Measurements from ENCODE around the gene ANKRD40CL.

Gene ANKRD40CL

DNA sequence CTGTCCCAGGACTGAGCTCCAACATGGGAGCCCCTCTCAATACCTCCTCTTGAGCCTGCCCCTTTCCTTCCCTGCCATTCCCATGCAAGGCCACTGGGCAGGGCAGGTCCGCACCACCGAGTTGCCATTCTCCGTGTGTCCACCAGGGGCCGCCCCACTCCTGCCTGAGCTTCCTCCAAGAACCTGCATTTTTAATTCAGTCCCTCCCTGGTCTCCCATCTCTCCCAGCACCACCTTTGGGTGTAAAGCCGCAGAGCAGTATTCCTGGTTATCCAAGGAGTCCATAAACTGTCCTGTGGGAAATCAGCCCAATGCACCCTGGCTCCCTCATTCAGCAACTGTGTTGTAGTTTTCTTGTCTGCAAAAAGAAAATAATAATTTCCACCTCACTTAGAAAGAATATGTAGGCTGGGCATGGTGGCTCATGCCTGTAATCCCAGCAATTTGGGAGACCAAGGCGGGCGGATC, 15.9 kb upstream of the ANKRD40CL start:
- TF ChIP-seq, protein P1, sequence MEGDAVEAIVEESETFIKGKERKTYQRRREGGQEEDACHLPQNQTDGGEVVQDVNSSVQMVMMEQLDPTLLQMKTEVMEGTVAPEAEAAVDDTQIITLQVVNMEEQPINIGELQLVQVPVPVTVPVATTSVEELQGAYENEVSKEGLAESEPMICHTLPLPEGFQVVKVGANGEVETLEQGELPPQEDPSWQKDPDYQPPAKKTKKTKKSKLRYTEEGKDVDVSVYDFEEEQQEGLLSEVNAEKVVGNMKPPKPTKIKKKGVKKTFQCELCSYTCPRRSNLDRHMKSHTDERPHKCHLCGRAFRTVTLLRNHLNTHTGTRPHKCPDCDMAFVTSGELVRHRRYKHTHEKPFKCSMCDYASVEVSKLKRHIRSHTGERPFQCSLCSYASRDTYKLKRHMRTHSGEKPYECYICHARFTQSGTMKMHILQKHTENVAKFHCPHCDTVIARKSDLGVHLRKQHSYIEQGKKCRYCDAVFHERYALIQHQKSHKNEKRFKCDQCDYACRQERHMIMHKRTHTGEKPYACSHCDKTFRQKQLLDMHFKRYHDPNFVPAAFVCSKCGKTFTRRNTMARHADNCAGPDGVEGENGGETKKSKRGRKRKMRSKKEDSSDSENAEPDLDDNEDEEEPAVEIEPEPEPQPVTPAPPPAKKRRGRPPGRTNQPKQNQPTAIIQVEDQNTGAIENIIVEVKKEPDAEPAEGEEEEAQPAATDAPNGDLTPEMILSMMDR (IDR thresholded peaks at IDR 0.05; ENCODE audit: control insufficient read depth, insufficient read depth, low read depth, low read length, missing control alignments) = peak; percentile 99
- no peak overlapping the region for H3K4me3 ChIP-seq (ENCODE audit: control insufficient read depth, low read depth, low read length)
- DNase-seq (ENCODE audit: low read depth) = peak; percentile 42

DNA sequence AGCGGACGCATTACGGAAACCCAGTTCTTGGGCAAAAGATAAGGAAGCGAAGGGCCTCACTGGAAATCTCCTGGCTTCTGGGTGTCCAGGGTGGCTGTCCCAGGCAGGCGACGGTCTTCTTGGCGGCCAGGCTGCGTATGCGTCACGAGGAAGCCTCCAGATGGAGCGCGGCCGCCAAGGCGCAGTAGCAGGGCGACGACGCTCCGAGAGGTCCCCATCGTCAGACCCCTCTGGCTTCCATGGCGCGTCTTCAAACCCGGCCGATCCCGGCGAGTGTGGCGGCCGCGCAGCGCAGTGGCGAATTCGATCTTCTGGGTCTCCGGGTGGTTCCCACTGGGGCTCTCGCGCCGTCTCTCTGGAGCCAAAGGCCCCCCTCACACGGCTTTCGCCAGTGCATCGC, 13.8 kb upstream of the ANKRD40CL start:
- peak overlapping the region; percentile 27 for H3K4me3 ChIP-seq (ENCODE audit: control insufficient read depth, low read depth, low read length)
- TF ChIP-seq, protein P1 (IDR thresholded peaks at IDR 0.05; ENCODE audit: control insufficient read depth, insufficient read depth, low read depth, low read length, missing control alignments) = no peak
- DNase-seq (ENCODE audit: low read depth) = no peak

DNA sequence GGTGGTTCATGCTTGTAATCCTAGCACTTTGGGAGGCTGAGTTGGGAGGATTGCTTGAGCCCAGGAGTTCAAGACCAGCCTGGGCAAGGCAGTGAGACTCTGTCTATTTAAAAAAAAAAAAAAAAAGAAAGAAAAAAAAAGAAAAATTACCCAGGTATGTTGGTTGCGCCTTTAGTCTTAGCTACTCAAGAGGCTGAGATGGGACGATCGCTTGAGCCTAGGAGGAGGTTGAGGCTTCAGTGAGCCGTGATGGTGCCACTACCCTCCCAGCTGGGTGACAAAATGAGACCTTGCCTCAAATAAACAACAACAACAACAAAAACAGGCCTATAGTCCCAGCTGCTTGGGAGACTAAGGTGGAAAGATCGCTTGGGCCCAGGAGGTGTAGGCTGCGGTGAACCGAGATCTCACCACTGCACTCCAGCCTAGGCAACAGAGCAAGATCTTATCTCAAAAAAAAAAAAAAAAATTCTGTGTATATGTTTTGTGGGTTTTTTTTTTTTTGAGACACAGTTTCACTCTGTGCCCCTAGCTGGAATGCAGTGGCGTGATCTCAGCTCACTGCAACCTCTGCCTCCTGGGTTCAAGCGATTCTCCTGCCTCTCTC, 12.5 kb upstream of the ANKRD40CL start:
- TF ChIP-seq, protein P1 (IDR thresholded peaks at IDR 0.05; ENCODE audit: control insufficient read depth, insufficient read depth, low read depth, low read length, missing control alignments) = no peak
- no peak for DNase-seq (ENCODE audit: low read depth)
- no peak overlapping the region for H3K4me3 ChIP-seq (ENCODE audit: control insufficient read depth, low read depth, low read length)

DNA sequence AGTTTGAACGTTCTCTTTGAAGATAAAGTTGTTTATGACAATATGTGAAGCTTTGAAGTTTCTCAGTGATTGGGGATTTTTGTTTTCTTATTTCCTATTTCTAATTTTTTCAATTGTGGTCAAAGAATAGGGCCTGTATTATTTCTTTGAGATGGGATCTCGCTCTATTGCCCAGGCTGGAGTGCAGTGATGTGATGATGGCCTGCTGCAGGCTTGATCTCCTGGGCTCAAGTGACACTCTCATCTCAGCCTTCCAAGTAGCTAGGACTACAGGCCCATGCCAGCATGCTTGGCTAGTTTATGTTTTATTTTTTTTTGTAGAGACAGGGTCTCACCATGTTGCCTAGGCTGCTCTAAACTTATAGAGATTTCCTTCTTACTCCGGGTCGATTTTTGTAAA, 11.7 kb upstream of the ANKRD40CL start:
- no peak overlapping the region for H3K4me3 ChIP-seq (ENCODE audit: control insufficient read depth, low read depth, low read length)
- DNase-seq (ENCODE audit: low read depth) = no peak
- TF ChIP-seq, protein P1 (IDR thresholded peaks at IDR 0.05; ENCODE audit: control insufficient read depth, insufficient read depth, low read depth, low read length, missing control alignments) = no peak

DNA sequence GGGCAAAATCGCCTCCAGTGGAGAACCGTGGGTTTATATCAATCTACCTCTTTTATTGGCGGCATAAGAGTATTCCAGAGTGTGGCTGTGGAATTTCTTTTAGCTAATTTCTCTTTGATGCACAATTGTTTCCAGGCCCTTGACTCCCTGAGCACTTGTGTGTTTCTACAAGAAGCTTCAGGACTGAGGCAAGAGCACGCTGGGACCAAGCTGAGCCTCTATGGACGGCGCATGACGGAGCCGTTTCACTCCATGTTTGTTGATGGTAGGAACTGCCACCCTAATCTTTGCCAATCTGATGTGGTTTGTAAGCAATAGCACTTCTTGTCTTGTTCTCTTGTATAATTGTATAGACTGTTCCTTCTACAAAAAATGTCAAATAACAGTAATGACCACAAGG, 11.2 kb upstream of the ANKRD40CL start:
- H3K4me3 ChIP-seq (ENCODE audit: control insufficient read depth, low read depth, low read length) = no peak overlapping the region
- DNase-seq (ENCODE audit: low read depth) = no peak
- TF ChIP-seq, protein P1 (IDR thresholded peaks at IDR 0.05; ENCODE audit: control insufficient read depth, insufficient read depth, low read depth, low read length, missing control alignments) = no peak

DNA sequence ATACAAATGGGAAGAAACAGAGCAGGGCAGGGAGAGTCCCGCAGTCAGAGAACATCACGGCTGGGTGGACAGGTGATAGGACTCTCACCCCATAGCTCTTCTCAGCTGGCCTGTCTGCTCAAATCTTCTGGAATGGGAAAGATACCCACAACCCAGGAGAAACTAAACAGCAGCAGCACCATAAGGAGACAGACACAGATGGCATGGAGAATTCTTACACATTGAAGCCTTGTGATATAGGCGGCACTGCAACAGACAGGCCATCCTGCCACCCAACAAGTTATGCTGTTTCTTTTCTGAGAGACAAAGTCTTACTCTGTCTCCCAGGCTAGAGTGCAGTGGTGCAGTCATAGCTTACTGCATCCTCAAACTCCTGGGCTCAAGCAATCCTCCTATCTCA, 8.6 kb upstream of the ANKRD40CL start:
- TF ChIP-seq, protein P1 (IDR thresholded peaks at IDR 0.05; ENCODE audit: control insufficient read depth, insufficient read depth, low read depth, low read length, missing control alignments) = no peak
- no peak overlapping the region for H3K4me3 ChIP-seq (ENCODE audit: control insufficient read depth, low read depth, low read length)
- no peak for DNase-seq (ENCODE audit: low read depth)
